ENCODE results near the gene ARID1A.

- TF ChIP-seq EZH2 (IDR thresholded peaks at IDR 0.05; ENCODE audit: low read depth, low read length, severe bottlenecking) (no peak), GTF2F1 (IDR thresholded peaks at IDR 0.05; ENCODE audit: borderline replicate concordance, low read depth, low read length) (no peak), SIRT6 (IDR thresholded peaks at IDR 0.05; ENCODE audit: low read length) (no peak), POLR2A (IDR thresholded peaks at IDR 0.05; ENCODE audit: control extremely low read depth in 1 of 2, low read depth in 2 of 2, low read length in 2 of 2) (no peak), EGR1 (IDR thresholded peaks at IDR 0.05; ENCODE audit: borderline replicate concordance, low read depth, low read length) (no peak), GABPA (IDR thresholded peaks at IDR 0.05; ENCODE audit: borderline replicate concordance, insufficient read depth, low read length) (no peak), CTCF (IDR thresholded peaks at IDR 0.05; ENCODE audit: control extremely low read depth in 1 of 3, insufficient read depth in 1 of 3, low read depth in 1 of 3, low read length in 3 of 3) (no peak), JUND (IDR thresholded peaks at IDR 0.05; ENCODE audit: low read length) (no peak), MAX (IDR thresholded peaks at IDR 0.05) (no peak)
These were observed 92.6 kb downstream of the ARID1A start for GRCh38 chr1:26788515-26788785.

All from H1 (cell line).